Head of caudate nucleus (tissue), 42 donors: ENCODE results near the gene TRMT6.

Source experiments
- DNase-seq, 42 donors: peaks; one replicate each; pipeline versions ENCODE4 v3.0.0 to v3.0.0-alpha.2; 2020 to 2021; ENCODE audit warnings: mixed read lengths in 7 of 42
- intact Hi-C: fragments of 100-400 bp; cut with DNase I; formaldehyde crosslinking; loops from one replicate; pipeline ENCODE4 v1.15.0; 2022

TRMT6 gene, protein sequence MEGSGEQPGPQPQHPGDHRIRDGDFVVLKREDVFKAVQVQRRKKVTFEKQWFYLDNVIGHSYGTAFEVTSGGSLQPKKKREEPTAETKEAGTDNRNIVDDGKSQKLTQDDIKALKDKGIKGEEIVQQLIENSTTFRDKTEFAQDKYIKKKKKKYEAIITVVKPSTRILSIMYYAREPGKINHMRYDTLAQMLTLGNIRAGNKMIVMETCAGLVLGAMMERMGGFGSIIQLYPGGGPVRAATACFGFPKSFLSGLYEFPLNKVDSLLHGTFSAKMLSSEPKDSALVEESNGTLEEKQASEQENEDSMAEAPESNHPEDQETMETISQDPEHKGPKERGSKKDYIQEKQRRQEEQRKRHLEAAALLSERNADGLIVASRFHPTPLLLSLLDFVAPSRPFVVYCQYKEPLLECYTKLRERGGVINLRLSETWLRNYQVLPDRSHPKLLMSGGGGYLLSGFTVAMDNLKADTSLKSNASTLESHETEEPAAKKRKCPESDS

DNA sequence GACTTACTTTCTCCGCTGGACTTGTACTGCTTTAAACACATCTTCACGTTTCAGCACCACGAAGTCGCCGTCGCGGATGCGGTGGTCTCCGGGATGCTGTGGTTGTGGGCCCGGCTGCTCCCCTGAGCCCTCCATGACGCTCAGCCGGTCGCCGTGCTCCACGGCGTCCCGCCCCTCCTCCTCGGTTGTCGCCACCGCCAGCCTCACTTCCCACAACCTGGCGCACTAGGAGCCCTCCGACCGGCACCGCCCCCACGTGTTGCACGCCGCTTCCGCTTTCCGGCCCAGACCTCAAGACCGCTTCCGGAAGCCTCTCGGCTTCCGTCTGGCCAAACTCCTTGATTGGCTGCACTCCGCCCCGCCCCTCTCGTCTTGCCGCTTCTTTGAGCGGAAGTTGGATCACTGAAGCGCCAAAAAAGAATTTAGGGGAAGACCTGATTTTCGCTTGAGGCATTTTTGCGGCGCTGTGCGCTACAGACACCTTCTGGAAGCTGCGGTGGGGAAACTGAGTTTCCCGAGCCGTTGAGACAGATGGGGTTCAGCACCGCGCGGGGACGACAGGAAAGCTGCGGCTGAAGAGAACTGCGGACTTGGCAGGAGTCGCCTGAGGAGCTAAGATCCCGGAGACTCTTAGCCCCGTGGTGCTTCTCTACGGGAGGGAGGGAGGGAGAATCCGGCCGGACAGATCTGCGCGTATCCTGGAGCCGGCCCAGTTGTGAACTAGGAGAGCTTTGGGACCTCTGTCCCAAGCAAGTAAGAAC lies at the start of gene TRMT6, which contains the start of gene MCM8:
TRMT6 (minus strand) TSS at position 263 of the 761 bp plus-strand sequence; CDS start at position 135, 128 bp downstream.
MCM8 (plus strand) TSS at position 382 of the 761 bp plus-strand sequence. CDS start 1,364 bp downstream, outside the sequence.
- intact Hi-C loops: loop anchor here (5.0 kb wide), 1 partner anchor 127 kb away; no protein-coding TSS in a partner anchor
- peak; percentile 91 to 98 (median 95) for DNase-seq

- intact Hi-C loops: no loop called here
- DNase-seq: no peak
Observed at GRCh38 chr20:5999783-6000182, 49.5 kb upstream of the TRMT6 start.

DNA sequence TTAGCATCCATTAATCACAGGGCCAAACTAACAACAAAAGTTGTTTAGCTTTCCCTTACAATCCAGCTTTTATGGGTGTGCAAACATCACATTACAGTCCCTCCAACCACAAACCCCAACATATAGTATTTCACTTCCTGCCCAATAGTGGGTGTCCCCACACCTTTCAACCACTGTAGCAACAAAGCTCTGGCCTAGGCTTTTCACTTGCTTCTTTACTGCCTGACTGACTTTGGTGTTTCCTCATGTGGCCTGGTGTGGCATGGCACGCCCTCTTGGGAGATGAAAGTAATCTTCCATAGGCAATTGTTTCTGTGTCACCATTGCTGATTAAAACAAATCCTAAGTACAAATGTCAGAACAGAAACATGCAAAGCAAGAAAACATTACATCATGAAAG lies 46.4 kb upstream of the TRMT6 start:
- intact Hi-C loops: no loop called here
- DNase-seq: no peak

- intact Hi-C loops: no loop called here
- DNase-seq: no peak
Observed at GRCh38 chr20:5991623-5992441, 41.5 kb upstream of the TRMT6 start.

DNA sequence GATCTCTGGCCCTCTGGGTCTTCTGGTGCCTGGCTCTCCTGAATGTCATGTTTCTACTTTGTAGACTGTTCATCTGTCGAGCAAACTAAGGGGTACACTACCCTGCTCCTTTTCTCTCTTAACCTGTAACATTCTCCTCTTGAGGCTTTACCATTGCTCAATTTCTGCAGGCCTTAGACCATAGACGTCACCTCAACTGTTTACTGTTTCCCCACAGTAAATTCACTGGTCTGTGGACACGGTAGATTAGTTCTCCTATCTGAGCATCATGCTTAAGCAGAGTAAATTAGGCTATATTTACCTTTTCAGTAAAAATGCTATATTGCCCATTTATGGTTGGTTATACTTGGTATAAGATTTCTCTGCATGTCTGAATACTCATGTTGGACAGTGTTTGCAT lies 40.6 kb upstream of the TRMT6 start:
- intact Hi-C loops: no loop called here
- DNase-seq: no peak

- no peak for DNase-seq
- intact Hi-C loops: no loop called here
Observed at GRCh38 chr20:5989539-5989938, 39.2 kb upstream of the TRMT6 start.

DNA sequence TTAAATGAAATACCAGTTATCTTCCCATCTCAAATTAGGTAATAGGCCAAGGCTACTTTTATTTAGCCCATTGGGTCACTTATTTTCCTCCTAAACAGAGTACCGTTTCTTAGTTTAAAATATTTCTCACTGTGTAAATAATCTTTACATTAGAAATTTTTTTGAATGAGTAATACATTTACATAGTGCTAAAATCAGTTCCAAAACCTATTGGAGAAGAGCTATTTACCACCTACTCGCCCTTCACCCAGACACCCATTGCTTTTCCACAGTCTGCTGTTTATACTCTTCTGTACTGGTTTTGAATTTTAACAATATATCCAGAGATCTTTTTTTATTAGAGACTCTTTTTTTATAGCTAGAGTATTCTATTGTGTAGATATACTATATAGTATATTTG lies 37.0 kb upstream of the TRMT6 start:
- DNase-seq: no peak
- intact Hi-C loops: no loop called here

- DNase-seq: no peak
- intact Hi-C loops: no loop called here
Observed at GRCh38 chr20:5980720-5981538, 30.6 kb upstream of the TRMT6 start.

- intact Hi-C loops: no loop called here
- DNase-seq: no peak
Observed at GRCh38 chr20:5979801-5980200, 29.5 kb upstream of the TRMT6 start.

DNA sequence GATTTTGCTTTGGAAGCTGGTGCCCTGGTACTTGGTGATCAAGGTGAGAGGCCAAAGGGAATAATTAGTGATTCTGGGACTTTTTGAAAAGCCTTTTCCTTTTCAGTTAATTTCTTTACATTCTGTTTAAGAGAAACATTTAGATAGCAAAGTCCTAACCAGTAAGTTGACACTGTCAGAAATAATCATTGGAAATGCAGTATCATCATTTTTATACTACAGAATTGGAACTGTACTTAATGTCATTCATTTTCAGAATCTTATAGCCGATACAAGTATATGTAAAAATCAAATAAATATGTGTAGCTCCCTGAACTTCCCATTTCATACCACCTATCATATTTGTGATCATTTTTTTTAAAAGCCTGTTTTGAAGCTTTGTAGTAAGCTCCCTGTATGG lies 27.6 kb upstream of the TRMT6 start:
- intact Hi-C loops: no loop called here
- no peak for DNase-seq

- DNase-seq: no peak
- intact Hi-C loops: no loop called here
Observed at GRCh38 chr20:5977223-5977622, 26.9 kb upstream of the TRMT6 start.

DNA sequence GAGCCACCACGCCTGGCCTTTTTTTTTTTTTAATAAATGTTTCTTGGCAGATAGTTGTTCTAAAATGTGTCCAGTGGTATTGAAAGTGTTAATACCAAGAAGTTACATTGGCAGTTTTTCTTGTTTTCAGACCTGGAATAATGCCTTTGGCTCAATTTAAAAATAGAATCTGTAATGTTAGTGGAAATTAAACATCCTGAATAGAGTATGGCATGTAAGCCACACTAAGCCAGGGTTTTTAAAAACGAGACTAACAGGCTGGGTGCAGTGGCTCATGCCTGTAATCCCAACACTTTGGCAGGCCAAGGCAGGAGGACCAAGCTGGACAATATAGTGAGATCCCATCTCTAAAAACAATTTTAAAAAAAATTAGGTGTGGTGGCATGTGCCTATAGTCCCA lies 25.4 kb upstream of the TRMT6 start:
- DNase-seq: no peak
- intact Hi-C loops: no loop called here

GRCh38 chr20:5974531-5974930 lies 24.2 kb upstream of the TRMT6 start:
- intact Hi-C loops: no loop called here

GRCh38 chr20:5973971-5974370 lies 23.6 kb upstream of the TRMT6 start:
- DNase-seq: no peak
- intact Hi-C loops: no loop called here

More at GRCh38 chr20:5974531-5974930, 24.2 kb upstream of the TRMT6 start:
- no peak for DNase-seq

DNA sequence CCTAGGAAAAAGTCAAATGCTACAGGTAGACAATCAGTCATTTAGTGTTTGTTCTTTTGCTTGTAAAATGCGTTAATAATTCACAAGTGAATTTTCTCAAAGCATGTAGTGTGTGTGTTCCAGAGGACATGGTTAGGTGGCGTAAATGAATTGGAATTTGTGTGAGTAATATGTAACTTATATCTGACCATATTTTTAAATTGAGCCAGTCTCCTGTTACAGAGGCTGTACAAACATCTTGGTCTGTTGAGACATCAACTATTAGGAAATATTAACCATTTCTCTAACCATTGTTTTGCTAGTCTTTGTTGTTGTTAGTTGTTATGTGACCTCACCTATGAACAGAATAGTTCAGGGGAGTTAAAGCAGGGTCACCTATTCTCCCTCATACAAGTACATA lies 22.8 kb upstream of the TRMT6 start:
- no peak for DNase-seq
- intact Hi-C loops: no loop called here

DNA sequence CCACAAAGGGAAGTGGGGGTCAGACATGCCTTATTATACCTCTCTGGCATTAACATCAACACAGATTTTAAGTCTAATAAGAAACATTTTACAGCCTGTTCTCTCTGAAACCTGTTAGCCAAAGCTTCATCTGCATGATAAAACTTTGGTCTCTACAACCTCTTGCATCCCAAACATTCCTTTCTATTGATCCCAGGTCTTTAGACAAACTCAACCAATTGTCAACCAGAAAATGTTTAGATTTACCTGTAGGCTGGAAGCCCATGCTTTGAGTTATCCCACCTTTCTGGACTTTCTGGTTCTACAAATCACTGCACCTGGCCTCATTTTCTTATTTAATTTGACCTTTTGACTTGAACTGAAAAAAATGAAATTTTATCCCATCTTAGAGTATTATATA lies 20.9 kb upstream of the TRMT6 start:
- DNase-seq: no peak
- intact Hi-C loops: no loop called here

GRCh38 chr20:5970381-5970780 lies 20.0 kb upstream of the TRMT6 start:
- no peak for DNase-seq

DNA sequence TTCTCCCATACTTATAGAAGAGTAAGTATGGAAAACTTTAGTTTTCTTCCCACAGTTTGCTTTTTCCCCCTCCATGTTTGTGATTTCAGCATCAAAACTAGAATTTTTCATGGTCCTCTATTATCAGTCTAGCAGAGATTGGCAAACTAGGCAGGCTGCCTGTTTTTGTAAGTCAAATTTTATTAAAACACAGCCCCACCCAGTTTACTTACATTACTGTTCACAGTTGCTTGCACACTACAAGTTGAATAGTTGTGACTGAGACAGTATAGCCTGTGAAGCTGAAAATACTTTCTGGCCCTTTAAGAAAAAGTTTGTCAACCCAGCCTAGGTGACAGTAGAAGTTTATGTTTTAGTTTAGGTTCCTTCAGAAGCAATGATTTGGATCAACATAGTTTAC lies 19.6 kb upstream of the TRMT6 start:
- intact Hi-C loops: no loop called here
- DNase-seq: no peak

More at GRCh38 chr20:5970381-5970780, 20.0 kb upstream of the TRMT6 start:
- intact Hi-C loops: no loop called here
